Right atrium auricular region (tissue), 2 donors: ENCODE results near the gene UQCRC2. TPM values are rescaled to one million over a fixed set of nuclear protein-coding genes. Genes with fewer than 3 reads are reported as not detected.

Experiments
- DNase-seq: peaks from one replicate; pipeline ENCODE4 v3.0.0-alpha.2; 2019; ENCODE audit warnings: low spot score
- H3K27ac ChIP-seq, 2 donors: fragments of 200-600 bp; sonication (generic); 1 replicate in 1 of 2; 2 replicates in 1 of 2; pipeline ENCODE4 v1.5.1; 2016 to 2019
- H3K27me3 ChIP-seq, 2 donors: fragments of 200-600 bp; sonication (generic); one replicate each; pipeline versions ENCODE4 v1.5.1 to v1.6.0; 2017 to 2019
- H3K36me3 ChIP-seq: fragments of 200-600 bp; sonication (generic); one replicate; pipeline ENCODE4 v1.5.1; 2016
- H3K4me1 ChIP-seq, 2 donors: fragments of 200-600 bp; sonication (generic); one replicate each; pipeline versions ENCODE4 v1.5.1 to v1.6.0; 2017 to 2019
- H3K4me3 ChIP-seq, 2 donors: fragments of 200-600 bp; sonication (generic); 1 replicate in 1 of 2; 2 replicates in 1 of 2; pipeline ENCODE4 v1.5.1; 2017 to 2019; ENCODE audit warnings: mild to moderate bottlenecking in 1 of 2, moderate library complexity in 1 of 2
- H3K9me3 ChIP-seq, 2 donors: fragments of 200-600 bp; sonication (generic); one replicate each; pipeline ENCODE4 v1.5.1; 2019
- total RNA-seq, 2 donors: library from RNA; depleted of rRNA; stranded (reverse); fragments of >200 nt; gene quantifications; one replicate each; pipeline ENCODE4 v1.1.0, GENCODE V29; 2016
- TF ChIP-seq, protein P1 (sequence below), 2 donors: fragments of 200-600 bp; sonication (generic); IDR thresholded peaks; one replicate each; pipeline ENCODE4 v1.5.1; 2019; ENCODE audit warnings: antibody characterized with exemption in 2 of 2

Gene UQCRC2
- total RNA-seq, 2 donors from 2014 or later = 249 to 489 TPM

DNA sequence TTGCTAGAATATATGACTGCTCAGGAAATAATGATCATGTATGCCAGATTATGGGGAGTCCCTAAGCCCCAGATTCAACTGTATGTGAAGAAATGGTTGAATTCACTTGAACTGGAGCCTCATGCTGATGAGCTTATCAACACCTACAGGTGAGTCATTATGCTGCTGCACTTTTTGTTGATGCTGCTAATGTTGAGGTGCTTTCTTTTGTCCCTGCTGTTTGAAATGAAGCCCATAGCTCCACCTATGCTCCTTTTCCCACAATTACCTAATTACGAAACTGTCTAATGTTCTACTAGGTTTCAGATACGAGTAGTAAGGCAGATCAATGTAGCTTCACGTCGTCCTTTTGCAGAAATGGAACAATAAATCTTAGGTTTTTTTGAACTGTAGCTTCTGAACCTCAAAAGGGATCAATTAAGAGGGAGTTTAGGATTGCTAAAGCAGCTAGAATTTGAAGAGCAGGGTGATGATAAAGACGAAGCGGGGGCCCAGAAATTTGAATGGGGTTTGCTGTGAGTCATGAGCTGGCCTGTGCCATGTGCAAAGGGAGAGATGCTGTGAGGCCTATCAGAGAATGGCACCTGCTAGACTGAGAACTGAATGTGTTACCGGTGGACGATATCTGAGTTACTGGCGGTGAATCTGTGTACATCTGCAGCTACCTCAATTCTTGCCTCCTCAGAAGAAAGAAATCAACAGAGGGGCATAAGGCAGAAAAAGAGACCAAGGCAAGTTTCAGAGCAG is 6.1 kb upstream of the UQCRC2 start:
- no peak overlapping the region for H3K4me3 ChIP-seq
- DNase-seq = no peak
- no peaks in the 10 kb centered on the region for H3K36me3 ChIP-seq
- peaks cover 0 to 24% of the 10 kb centered on the region in 2 donors for H3K4me1 ChIP-seq
- no peak overlapping the region for H3K27ac ChIP-seq
- H3K9me3 ChIP-seq = no peaks in the 10 kb centered on the region
- TF ChIP-seq, protein P1, sequence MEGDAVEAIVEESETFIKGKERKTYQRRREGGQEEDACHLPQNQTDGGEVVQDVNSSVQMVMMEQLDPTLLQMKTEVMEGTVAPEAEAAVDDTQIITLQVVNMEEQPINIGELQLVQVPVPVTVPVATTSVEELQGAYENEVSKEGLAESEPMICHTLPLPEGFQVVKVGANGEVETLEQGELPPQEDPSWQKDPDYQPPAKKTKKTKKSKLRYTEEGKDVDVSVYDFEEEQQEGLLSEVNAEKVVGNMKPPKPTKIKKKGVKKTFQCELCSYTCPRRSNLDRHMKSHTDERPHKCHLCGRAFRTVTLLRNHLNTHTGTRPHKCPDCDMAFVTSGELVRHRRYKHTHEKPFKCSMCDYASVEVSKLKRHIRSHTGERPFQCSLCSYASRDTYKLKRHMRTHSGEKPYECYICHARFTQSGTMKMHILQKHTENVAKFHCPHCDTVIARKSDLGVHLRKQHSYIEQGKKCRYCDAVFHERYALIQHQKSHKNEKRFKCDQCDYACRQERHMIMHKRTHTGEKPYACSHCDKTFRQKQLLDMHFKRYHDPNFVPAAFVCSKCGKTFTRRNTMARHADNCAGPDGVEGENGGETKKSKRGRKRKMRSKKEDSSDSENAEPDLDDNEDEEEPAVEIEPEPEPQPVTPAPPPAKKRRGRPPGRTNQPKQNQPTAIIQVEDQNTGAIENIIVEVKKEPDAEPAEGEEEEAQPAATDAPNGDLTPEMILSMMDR (IDR thresholded peaks at IDR 0.05) = no peak
- no peaks in the 10 kb centered on the region for H3K27me3 ChIP-seq

DNA sequence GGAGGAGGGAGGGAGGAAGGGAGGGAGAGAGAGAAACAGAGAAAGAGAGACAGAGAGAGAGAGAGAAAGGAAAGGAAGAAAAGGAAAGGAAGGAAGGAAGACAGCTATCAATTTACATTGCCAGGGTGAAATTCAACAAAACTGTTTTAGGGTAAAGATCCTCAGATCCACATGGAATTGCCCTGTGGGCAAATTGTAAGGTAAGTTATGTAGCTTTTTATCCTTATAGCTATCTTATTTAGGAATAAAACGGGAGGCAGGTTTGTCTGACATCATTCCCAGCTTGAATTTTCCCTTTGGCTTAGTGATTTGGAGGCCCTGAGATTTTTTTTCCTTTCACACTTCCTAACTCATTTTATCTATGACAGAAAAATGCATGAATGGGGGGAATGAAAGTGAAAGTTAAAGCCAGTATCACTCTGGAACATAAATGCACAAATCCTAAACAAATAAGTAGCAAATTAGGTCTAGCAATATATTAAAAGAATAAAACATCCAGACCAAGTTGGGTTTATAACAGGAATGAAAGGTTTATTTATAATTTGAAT is 3.4 kb upstream of the UQCRC2 start:
- TF ChIP-seq, protein P1 (IDR thresholded peaks at IDR 0.05) = no peak
- Histone ChIP-seq H3K9me3 (no peaks in the 10 kb centered on the region), H3K27me3 (no peaks in the 10 kb centered on the region), H3K27ac (no peak overlapping the region), H3K36me3 (no peaks in the 10 kb centered on the region), H3K4me3 (no peak overlapping the region), H3K4me1 (peaks cover 0 to 36% of the 10 kb centered on the region in 2 donors)
- no peak for DNase-seq

DNA sequence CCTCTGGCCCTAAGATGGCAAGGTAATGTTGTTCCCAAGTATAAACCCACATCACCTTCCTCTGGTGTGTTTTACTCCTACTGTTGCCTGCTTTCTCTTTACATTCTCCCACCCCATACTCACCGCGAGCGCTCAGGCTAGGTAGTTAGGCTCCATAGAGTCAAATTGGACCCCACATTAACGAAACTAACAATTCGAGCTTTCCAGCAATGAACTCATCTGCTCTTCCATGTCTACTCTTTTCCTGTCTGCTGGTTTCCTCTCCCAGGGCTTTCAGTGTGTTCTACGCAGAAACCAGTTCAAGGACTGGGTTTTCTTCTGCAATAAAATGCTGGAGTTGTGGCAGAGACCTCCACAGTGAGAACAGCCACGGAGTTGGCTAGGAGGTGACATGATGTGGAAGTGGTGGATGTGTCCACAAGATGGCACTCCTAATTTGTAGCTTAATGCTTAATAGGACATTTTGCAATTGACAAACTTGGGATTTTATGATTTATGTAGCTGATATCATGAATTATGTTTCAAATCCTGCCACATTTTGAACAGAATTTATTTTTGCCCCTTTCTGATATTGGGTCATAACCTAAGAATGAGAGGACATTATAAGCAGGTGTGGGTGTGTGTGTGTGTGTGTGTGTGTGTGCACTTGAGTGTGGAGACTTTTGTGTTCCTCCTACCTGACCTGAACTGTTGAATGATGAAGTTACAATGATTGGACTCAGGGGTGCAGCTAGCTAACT is 2.2 kb upstream of the UQCRC2 start:
- Histone ChIP-seq H3K4me3 (no peak overlapping the region), H3K27ac (no peak overlapping the region), H3K36me3 (peaks cover under 1% of the 10 kb centered on the region), H3K27me3 (no peaks in the 10 kb centered on the region), H3K4me1 (peaks cover 0 to 46% of the 10 kb centered on the region in 2 donors), H3K9me3 (no peaks in the 10 kb centered on the region)
- TF ChIP-seq, protein P1 (IDR thresholded peaks at IDR 0.05) = peak in 1 of 2 donors; percentile 58
- DNase-seq = no peak

DNA sequence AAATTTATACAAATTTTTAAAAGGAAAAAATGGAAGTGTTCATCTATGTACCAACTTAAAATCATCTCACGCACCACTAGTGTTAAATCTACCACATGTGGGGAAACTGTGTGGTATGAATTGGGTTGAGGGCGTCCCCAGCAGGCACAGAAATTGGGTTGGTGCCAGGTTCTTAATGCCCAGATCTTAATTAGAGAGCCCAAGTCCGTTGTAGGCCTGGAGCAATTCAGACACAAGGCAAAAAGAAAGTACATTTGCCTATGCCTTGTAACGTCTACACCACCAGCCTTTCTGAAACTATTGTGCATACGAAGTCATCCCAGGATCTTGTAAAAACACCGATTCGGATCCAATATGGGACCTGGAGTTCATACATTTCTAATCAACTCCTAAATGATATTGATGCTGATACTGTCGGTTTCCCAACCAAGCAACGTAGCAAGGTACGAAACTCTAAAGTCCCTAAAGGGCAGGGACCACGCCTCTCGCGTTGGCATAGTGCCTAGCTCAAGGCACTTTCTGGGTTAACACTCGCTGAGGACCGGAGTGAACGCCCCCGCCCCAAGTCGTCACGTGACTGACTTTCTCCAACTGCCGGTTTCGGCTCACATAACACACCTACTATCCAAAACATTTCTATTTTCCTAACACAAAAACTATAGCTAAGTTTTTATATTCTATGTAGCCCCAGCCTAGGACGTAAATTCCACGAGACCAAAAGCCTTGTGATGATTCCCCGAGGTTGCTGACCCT is 945 bp upstream of the UQCRC2 start:
- Histone ChIP-seq H3K9me3 (no peaks in the 10 kb centered on the region), H3K4me1 (peaks cover 0 to 46% of the 10 kb centered on the region in 2 donors), H3K4me3 (peak overlapping the region; percentile 75 to 76), H3K27me3 (no peaks in the 10 kb centered on the region), H3K27ac (peak overlapping the region; percentile 95 to 97), H3K36me3 (peaks cover 13% of the 10 kb centered on the region)
- DNase-seq = peak; percentile 72
- TF ChIP-seq, protein P1 (IDR thresholded peaks at IDR 0.05) = no peak

DNA sequence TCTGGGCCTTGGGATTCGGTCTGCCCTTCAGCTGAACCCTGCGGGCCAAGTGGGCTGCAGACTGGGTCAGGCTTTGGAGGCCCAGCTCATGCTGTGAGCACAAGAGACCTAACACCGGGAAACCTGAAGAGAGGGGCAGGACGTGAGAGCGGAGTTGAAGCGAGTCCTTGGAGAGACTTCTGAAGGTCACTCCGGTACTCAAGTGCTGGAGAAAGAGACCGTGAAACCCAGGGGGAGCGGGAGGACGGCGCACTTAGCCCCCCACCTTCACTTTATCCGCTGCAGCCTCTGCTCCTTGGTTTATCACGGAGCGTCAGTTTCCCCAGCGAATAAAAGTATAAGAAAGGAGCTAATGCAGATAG is 361 bp downstream of the UQCRC2 start:
- Histone ChIP-seq H3K36me3 (peaks cover 26% of the 10 kb centered on the region), H3K27me3 (no peaks in the 10 kb centered on the region), H3K4me1 (peaks cover 0 to 46% of the 10 kb centered on the region in 2 donors), H3K4me3 (peak overlapping the region; percentile 75 to 76), H3K9me3 (no peaks in the 10 kb centered on the region), H3K27ac (peak overlapping the region; percentile 95 to 97)
- no peak for DNase-seq
- TF ChIP-seq, protein P1 (IDR thresholded peaks at IDR 0.05) = no peak
